Upper lobe of left lung (tissue), 6 donors: ENCODE measurements around the gene DALRD3. TPM values are rescaled to one million over a fixed set of nuclear protein-coding genes. Genes with fewer than 3 reads are reported as not detected.

Source experiments
- ATAC-seq, 2 donors: fragments of 200-7000 bp; cut with Tn5 transposase; one replicate each; pipeline ENCODE4 v1.9.1; 2022; ENCODE audit warnings: mild to moderate bottlenecking in 2 of 2, moderate library complexity in 2 of 2; ENCODE audit not compliant: low FRiP score in 2 of 2
- DNase-seq, 2 donors: peaks; one replicate each; pipeline ENCODE4 v3.0.0-alpha.2; 2019 to 2020
- H3K27ac ChIP-seq, 4 donors: fragments of 200-600 bp; sonication (generic); one replicate each; pipeline ENCODE4 v1.5.1; 2016 to 2019
- H3K27me3 ChIP-seq, 4 donors: fragments of 200-600 bp; sonication (generic); one replicate each; pipeline ENCODE4 v1.5.1; 2017 to 2019
- H3K36me3 ChIP-seq, 4 donors: fragments of 200-600 bp; sonication (generic); one replicate each; pipeline ENCODE4 v1.5.1; 2016 to 2019
- H3K4me1 ChIP-seq, 4 donors: fragments of 200-600 bp; sonication (generic); one replicate each; pipeline ENCODE4 v1.5.1; 2018 to 2019
- H3K4me3 ChIP-seq, 4 donors: fragments of 200-600 bp; sonication (generic); one replicate each; pipeline ENCODE4 v1.5.1; 2017 to 2019; ENCODE audit warnings: mild to moderate bottlenecking in 2 of 4, moderate library complexity in 1 of 4
- H3K9me3 ChIP-seq, 4 donors: fragments of 200-600 bp; sonication (generic); one replicate each; pipeline ENCODE4 v1.5.1; 2018 to 2019
- CTCF ChIP-seq, 6 experiments: fragments of 450-650 bp in 4 of 6; fragments of 200-600 bp in 2 of 6; sonication (generic) in 2 of 6; IDR thresholded peaks; one replicate each; pipeline ENCODE4 v1.5.1; 2016 to 2019; ENCODE audit warnings: antibody characterized with exemption in 6 of 6
- EP300 ChIP-seq, 4 donors: sonication (generic); formaldehyde crosslinking; IDR thresholded peaks; one replicate each; pipeline ENCODE4 v1.5.1; 2017; ENCODE audit warnings: antibody characterized with exemption in 4 of 4, control low read depth in 2 of 4
- POLR2A ChIP-seq, 4 donors: fragments of 450-650 bp; IDR thresholded peaks; one replicate each; pipeline ENCODE4 v1.5.1; 2016 to 2017; ENCODE audit warnings: antibody characterized with exemption in 4 of 4, mild to moderate bottlenecking in 2 of 4
- POLR2AphosphoS5 ChIP-seq, 2 donors: sonication (generic); formaldehyde crosslinking; IDR thresholded peaks; one replicate each; pipeline ENCODE4 v1.5.1; 2017; ENCODE audit warnings: antibody characterized with exemption in 2 of 2
- WGBS, 2 donors: methylation state at CpG; one replicate each; pipeline ENCODE4 v1.1.5; 2017 to 2018; 5-methylcytosine and 5-hydroxymethylcytosine counted together
- small RNA-seq, 4 donors: library from RNA; depleted of rRNA; stranded (forward); fragments of <200 nt; gene quantifications; one replicate each; pipeline ENCODE3, GENCODE V24; 2016
- total RNA-seq, 6 donors: library from RNA; depleted of rRNA in 4 of 6; stranded (reverse); fragments of >200 nt in 4 of 6; gene quantifications; one replicate each; pipeline versions ENCODE4 v1.1.0 to v1.2.1, GENCODE V29; 2016 to 2021
- donor health status: DM: no; HTN: no; CAD: no; lungs with moderate emphysema.
- donor health status: DM: no; HTN: yes; CAD: no; lungs with severe emphysema.

Gene DALRD3
- total RNA-seq, 6 donors from 2014 or later = 28.5 to 67.1 (median 35.7) TPM

- TF ChIP-seq POLR2A (IDR thresholded peaks at IDR 0.05) (no peak), POLR2AphosphoS5 (IDR thresholded peaks at IDR 0.05) (no peak), EP300 (IDR thresholded peaks at IDR 0.05) (no peak), CTCF (IDR thresholded peaks at IDR 0.05) (no peak)
- no peak for ATAC-seq
- Histone ChIP-seq H3K27ac (no peak overlapping the region), H3K4me1 (no peaks in the 10 kb centered on the region), H3K27me3 (no peaks in the 10 kb centered on the region), H3K36me3 (peaks cover 54 to 98% (median 86%) of the 10 kb centered on the region in 4 donors), H3K9me3 (no peaks in the 10 kb centered on the region), H3K4me3 (no peak overlapping the region)
- no peak for DNase-seq
- 84 to 93% methylated on average over 6 to 10 of the region's 10 CpGs for WGBS, 2 donors
Observed at GRCh38 chr3:48974076-48974864, 44.1 kb downstream of the DALRD3 start.

- no peak for TF ChIP-seq POLR2A (IDR thresholded peaks at IDR 0.05)
- no peak for TF ChIP-seq EP300 (IDR thresholded peaks at IDR 0.05)
- no peak for TF ChIP-seq CTCF (IDR thresholded peaks at IDR 0.05)
- TF ChIP-seq POLR2AphosphoS5 (IDR thresholded peaks at IDR 0.05) = no peak
- Histone ChIP-seq H3K36me3 (peaks cover 44 to 99% (median 78%) of the 10 kb centered on the region in 4 donors), H3K4me1 (no peaks in the 10 kb centered on the region), H3K27me3 (no peaks in the 10 kb centered on the region), H3K27ac (no peak overlapping the region), H3K9me3 (no peaks in the 10 kb centered on the region), H3K4me3 (no peak overlapping the region)
- WGBS, 2 donors = 92 to 97% methylated on average over 5 to 6 of the region's 6 CpGs
- no peak for DNase-seq
- ATAC-seq = no peak
Observed at GRCh38 chr3:48970586-48970985, 47.8 kb downstream of the DALRD3 start.

- WGBS, 2 donors = 58 to 64% methylated on average over 7 of the region's 7 CpGs
- no peak for ATAC-seq
- Histone ChIP-seq H3K36me3 (peaks cover 34 to 88% (median 61%) of the 10 kb centered on the region in 4 donors), H3K4me3 (no peak overlapping the region), H3K4me1 (no peaks in the 10 kb centered on the region), H3K27me3 (no peaks in the 10 kb centered on the region), H3K27ac (no peak overlapping the region), H3K9me3 (no peaks in the 10 kb centered on the region)
- TF ChIP-seq POLR2AphosphoS5 (IDR thresholded peaks at IDR 0.05) (no peak), EP300 (IDR thresholded peaks at IDR 0.05) (no peak), POLR2A (IDR thresholded peaks at IDR 0.05) (no peak), CTCF (IDR thresholded peaks at IDR 0.05) (no peak)
- peak in 1 of 2 donors; percentile 31 for DNase-seq
Observed at GRCh38 chr3:48966876-48967361, 51.5 kb downstream of the DALRD3 start.

- Histone ChIP-seq H3K4me1 (no peaks in the 10 kb centered on the region), H3K27me3 (no peaks in the 10 kb centered on the region), H3K9me3 (no peaks in the 10 kb centered on the region), H3K27ac (no peak overlapping the region), H3K36me3 (peaks cover 29 to 87% (median 57%) of the 10 kb centered on the region in 4 donors), H3K4me3 (no peak overlapping the region)
- DNase-seq (no peak), ATAC-seq (no peak)
- TF ChIP-seq POLR2AphosphoS5 (IDR thresholded peaks at IDR 0.05) (no peak), EP300 (IDR thresholded peaks at IDR 0.05) (no peak), CTCF (IDR thresholded peaks at IDR 0.05) (no peak)
- WGBS, 2 donors = 86 to 91% methylated on average over 3 of the region's 3 CpGs
Observed at GRCh38 chr3:48966367-48966766, 52.0 kb downstream of the DALRD3 start.

Small RNAs within 50 kb of the gene (small RNA-seq; reads per million reads assigned to genes)
- gene MIR191 = 4,126 to 8,807 (median 6,300) reads per million in 4 donors
- 18.7 to 63.9 (median 33.7) reads per million in 4 donors for gene MIR425

Other genes with a start within 250 kb of the DALRD3 start
- 10 to 100 TPM; 13.0 to 62.3 (median 31.4) TPM for gene PRKAR2A, start 170.7 kb downstream of the DALRD3 start, total RNA-seq
- 10 to 100 TPM; 15.1 to 32.7 (median 19.2) TPM for gene SLC25A20, start 119.7 kb downstream of the DALRD3 start, total RNA-seq
- 100 to 1,000 TPM in 2 of 6 donors, 10 to 100 TPM in 4; 81.2 to 190 (median 91.0) TPM for gene ARIH2, start 99.7 kb downstream of the DALRD3 start, total RNA-seq
- gene P4HTM, start 28.3 kb downstream of the DALRD3 start, total RNA-seq = 100 to 1,000 TPM in 1 of 6 donors, 10 to 100 TPM in 5; 44.2 to 184 (median 69.9) TPM
- gene WDR6, start 11.2 kb downstream of the DALRD3 start, total RNA-seq = 100 to 1,000 TPM; 100 to 279 (median 123) TPM
- 100 to 1,000 TPM in 3 of 6 donors, 10 to 100 TPM in 3; 75.4 to 166 (median 101) TPM for gene NDUFAF3, start 3.5 kb upstream of the DALRD3 start, total RNA-seq
- gene IMPDH2, start 10.8 kb upstream of the DALRD3 start, total RNA-seq = 100 to 1,000 TPM in 3 of 6 donors, 10 to 100 TPM in 3; 67.1 to 142 (median 97.3) TPM
- gene QRICH1, start 75.5 kb upstream of the DALRD3 start, total RNA-seq = 100 to 1,000 TPM in 1 of 6 donors, 10 to 100 TPM in 5; 65.6 to 145 (median 74.2) TPM
- 100 to 1,000 TPM; 143 to 256 (median 191) TPM for gene QARS1, start 86.2 kb upstream of the DALRD3 start, total RNA-seq
- 10 to 100 TPM; 42.6 to 76.4 (median 57.2) TPM for gene USP19, start 102.2 kb upstream of the DALRD3 start, total RNA-seq
- gene LAMB2, start 114.5 kb upstream of the DALRD3 start, total RNA-seq = 100 to 1,000 TPM; 349 to 904 (median 555) TPM
- 10 to 100 TPM; 20.7 to 31.6 (median 26.0) TPM for gene CCDC71, start 147.8 kb upstream of the DALRD3 start, total RNA-seq
- gene KLHDC8B, start 153.0 kb upstream of the DALRD3 start, total RNA-seq = 10 to 100 TPM; 21.9 to 60.8 (median 32.7) TPM